ENCODE data around the gene AURKAIP1. TPM values are rescaled to one million over a fixed set of nuclear protein-coding genes. Genes with fewer than 3 reads are reported as not detected.

Gene AURKAIP1
- total RNA-seq, 2 experiments from 2014 or later: 121 to 122 TPM

GRCh38 chr1:1343811-1344421 lies 31.1 kb downstream of the AURKAIP1 start:
- Mint-ChIP-seq H3K36me3 (ENCODE audit: low read depth) (peaks cover 16% of the 10 kb centered on the region), H3K9me3 (peaks cover 9% of the 10 kb centered on the region), H3K27ac (no peak overlapping the region), H3K27me3 (no peaks in the 10 kb centered on the region), H3K4me1 (peaks cover 27% of the 10 kb centered on the region), H3K4me3 (no peak overlapping the region)
- ChIA-PET POLR2A (interaction anchor here (0.8 kb wide), 1 partner anchor 19 kb away, joined by 3 read pairs; no protein-coding TSS in a partner anchor), CTCF (no interaction called here)
- DNase-seq: no peak

DNA sequence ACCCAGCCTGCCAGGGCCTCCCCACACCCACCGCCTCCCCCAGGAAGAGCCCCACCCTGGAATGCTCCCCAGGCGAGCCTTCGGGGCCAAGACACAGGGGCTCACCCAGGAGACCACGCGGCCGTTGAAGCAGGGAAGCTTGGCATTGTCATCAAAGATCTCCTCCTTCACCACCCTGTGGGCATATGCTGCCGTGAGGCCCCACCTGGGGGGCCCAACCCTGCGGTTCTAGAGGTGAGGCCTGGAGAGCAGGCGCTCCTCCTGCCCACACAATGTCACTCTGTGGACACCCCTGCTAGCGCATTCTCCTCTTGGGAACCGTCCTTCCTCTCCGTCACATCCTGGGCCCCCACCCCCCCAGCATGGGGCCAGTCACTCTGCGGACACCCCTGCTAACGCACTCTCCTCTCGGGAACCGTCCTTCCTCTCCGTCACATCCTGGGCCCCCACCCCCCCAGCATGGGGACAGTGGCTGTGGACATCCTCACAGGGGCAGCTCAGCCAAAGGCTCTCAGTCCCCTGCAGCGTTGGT lies 32.4 kb downstream of the AURKAIP1 start:
- Mint-ChIP-seq H3K4me3 (no peak overlapping the region), H3K27me3 (no peaks in the 10 kb centered on the region), H3K9me3 (peaks cover 9% of the 10 kb centered on the region), H3K36me3 (ENCODE audit: low read depth) (peaks cover 20% of the 10 kb centered on the region), H3K27ac (no peak overlapping the region), H3K4me1 (peaks cover 21% of the 10 kb centered on the region)
- CTCF ChIA-PET: no interaction called here
- POLR2A ChIA-PET: interaction anchor here (0.8 kb wide), 1 partner anchor 17 kb away, joined by 3 read pairs; no protein-coding TSS in a partner anchor
- DNase-seq: no peak

DNA sequence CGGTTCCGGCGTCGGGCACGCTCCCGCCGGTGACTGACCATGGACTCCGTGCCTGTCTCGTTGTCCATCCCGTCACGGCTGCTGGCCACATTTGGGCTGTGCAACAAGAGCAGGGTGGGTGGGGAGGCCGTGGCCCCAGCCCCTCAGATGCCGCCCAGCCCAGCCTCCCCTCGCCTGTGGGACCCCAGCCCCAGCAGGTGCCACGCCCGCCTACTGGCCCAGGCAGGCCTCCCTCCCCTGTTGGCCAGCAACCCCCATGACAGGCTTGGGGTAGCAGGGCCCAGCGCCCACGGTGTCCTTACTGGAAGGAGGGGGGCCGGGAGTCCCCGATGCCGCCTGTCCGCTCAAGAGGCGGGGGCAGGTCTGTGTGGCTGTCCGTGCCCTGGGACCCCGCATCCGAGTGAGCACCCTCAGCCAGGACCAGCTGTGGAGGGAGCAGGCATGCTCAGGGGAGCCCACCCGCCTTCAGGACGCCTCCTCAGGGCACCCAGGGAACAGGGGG lies 32.9 kb downstream of the AURKAIP1 start:
- ChIA-PET POLR2A (no interaction called here), CTCF (no interaction called here)
- H3K36me3 Mint-ChIP-seq (ENCODE audit: low read depth): peaks cover 20% of the 10 kb centered on the region
- H3K4me1 Mint-ChIP-seq: peaks cover 15% of the 10 kb centered on the region
- H3K27me3 Mint-ChIP-seq: no peaks in the 10 kb centered on the region
- no peak for DNase-seq
- H3K27ac Mint-ChIP-seq: no peak overlapping the region
- peaks cover 9% of the 10 kb centered on the region for H3K9me3 Mint-ChIP-seq
- no peak overlapping the region for H3K4me3 Mint-ChIP-seq

- H3K36me3 Mint-ChIP-seq (ENCODE audit: low read depth): peaks cover 20% of the 10 kb centered on the region
Observed at GRCh38 chr1:1341549-1342021, 33.4 kb downstream of the AURKAIP1 start.

DNA sequence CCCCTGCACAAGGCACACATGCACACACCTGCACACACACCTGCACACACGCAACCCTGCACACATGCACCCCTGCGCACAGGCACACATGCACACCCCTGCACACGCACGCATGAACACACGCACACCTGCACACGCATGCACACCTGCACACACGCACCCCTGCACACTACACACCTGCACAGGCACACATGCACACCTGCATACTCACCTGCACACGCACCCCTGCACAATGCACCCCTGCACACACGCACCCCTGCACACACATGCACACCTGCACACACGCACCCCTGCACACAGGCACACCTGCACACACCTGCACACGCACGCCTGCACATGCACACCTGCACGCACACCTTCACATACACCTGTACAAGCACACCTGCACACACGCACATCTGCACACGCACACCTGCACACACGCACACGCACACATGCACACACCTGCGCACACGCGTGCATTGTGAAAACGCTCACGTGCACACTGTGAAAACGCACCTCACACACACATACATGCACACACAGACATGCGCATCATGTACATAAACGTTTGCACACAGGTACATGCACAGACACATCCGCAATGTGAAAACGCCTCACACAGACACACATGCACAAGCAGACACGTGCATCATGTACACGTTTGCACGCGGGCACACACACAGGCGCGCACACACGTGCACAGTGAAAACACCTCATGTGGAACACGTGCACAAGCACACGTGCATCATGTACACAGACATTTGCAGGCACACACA lies 34.0 kb downstream of the AURKAIP1 start:
- CTCF ChIA-PET: no interaction called here
- H3K9me3 Mint-ChIP-seq: peaks cover 9% of the 10 kb centered on the region
- no peak for DNase-seq
- no peak overlapping the region for H3K4me3 Mint-ChIP-seq
- H3K27ac Mint-ChIP-seq: no peak overlapping the region
- H3K36me3 Mint-ChIP-seq (ENCODE audit: low read depth): peaks cover 20% of the 10 kb centered on the region
- peaks cover 5% of the 10 kb centered on the region for H3K4me1 Mint-ChIP-seq
- POLR2A ChIA-PET: no interaction called here
- no peaks in the 10 kb centered on the region for H3K27me3 Mint-ChIP-seq

More at GRCh38 chr1:1341549-1342021, 33.4 kb downstream of the AURKAIP1 start:
- Mint-ChIP-seq H3K9me3 (peaks cover 9% of the 10 kb centered on the region), H3K4me1 (peaks cover 10% of the 10 kb centered on the region), H3K27ac (no peak overlapping the region), H3K27me3 (no peaks in the 10 kb centered on the region), H3K4me3 (no peak overlapping the region)
- POLR2A ChIA-PET: no interaction called here
- CTCF ChIA-PET: no interaction called here
- no peak for DNase-seq

GRCh38 chr1:1340185-1340584 lies 34.8 kb downstream of the AURKAIP1 start:
- ChIA-PET POLR2A (no interaction called here), CTCF (no interaction called here)
- Mint-ChIP-seq H3K27ac (no peak overlapping the region), H3K4me3 (no peak overlapping the region), H3K4me1 (peaks cover 5% of the 10 kb centered on the region), H3K9me3 (peaks cover 9% of the 10 kb centered on the region), H3K27me3 (no peaks in the 10 kb centered on the region), H3K36me3 (ENCODE audit: low read depth) (peaks cover 20% of the 10 kb centered on the region)
- DNase-seq: no peak

DNA sequence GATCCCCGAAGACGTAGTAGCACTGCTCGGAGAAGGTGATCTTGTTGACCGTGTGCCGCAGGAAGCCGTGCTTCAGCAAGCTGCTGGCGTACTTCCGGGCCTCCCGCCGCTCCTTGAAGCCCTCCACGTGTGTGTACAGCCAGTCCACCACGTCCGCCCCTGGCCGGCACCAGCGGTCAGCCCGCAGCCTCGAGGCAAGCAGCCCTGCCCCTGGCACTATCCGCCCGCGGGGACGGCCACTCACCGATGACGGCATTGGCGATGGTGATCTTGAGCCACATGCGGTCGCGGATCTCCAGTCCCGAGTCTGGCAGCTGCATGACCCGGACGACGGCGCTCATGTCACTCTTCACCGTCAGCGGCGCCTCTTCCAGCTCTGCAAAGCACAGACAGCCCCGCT lies 36.7 kb downstream of the AURKAIP1 start:
- CTCF ChIA-PET: no interaction called here
- Mint-ChIP-seq H3K4me3 (no peak overlapping the region), H3K4me1 (no peaks in the 10 kb centered on the region), H3K27me3 (no peaks in the 10 kb centered on the region), H3K9me3 (peaks cover 9% of the 10 kb centered on the region), H3K36me3 (ENCODE audit: low read depth) (peaks cover 20% of the 10 kb centered on the region), H3K27ac (no peak overlapping the region)
- DNase-seq: no peak
- POLR2A ChIA-PET: no interaction called here

- no peak overlapping the region for H3K27ac Mint-ChIP-seq
- H3K9me3 Mint-ChIP-seq: peaks cover 9% of the 10 kb centered on the region
Observed at GRCh38 chr1:1337793-1338147, 37.2 kb downstream of the AURKAIP1 start.

DNA sequence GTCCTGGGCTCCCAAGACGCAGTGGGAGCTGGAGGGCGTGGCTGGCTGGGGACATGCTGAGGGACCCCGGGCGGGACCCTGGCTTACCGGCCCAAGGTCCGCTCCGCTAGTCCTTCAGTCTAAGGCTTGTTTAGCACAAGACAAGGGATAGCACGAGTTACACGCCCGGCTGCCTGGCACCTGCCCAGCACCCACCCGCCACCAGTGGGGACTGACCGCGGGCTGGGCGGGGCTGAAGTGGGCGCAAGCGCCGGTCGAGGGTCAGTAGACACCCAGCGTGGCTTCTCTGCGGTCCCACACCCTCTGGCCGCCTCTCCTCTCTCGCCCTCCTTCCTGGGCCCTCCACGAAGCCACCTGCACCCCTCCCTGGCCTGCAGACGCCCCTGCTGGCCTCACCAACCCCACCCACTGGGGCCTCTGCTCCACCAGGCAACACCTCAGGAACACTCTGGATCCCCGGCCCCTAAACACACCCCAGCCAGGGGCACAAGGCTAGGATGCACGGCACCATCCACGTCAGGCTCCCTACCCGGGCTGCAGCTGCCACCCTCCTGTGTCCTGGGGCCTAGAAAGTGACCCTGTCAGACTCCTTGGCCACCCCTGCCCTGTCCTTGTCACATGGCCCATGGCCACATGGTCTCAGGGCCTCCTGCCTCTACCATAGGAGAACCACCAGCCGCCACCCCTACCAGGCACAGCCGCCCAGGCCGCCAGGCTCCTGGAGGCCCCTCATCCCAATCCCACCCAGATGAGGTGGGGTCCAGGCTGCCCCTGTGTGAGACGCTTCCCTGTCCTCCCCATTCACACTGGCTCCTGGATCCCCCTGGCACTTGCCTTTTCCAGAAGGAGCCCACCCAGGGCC lies 37.8 kb downstream of the AURKAIP1 start:
- POLR2A ChIA-PET: no interaction called here

More at GRCh38 chr1:1337793-1338147, 37.2 kb downstream of the AURKAIP1 start:
- H3K4me3 Mint-ChIP-seq: no peak overlapping the region
- no peak for DNase-seq
- no peaks in the 10 kb centered on the region for H3K27me3 Mint-ChIP-seq
- POLR2A ChIA-PET: no interaction called here
- CTCF ChIA-PET: no interaction called here
- H3K4me1 Mint-ChIP-seq: no peaks in the 10 kb centered on the region
- H3K36me3 Mint-ChIP-seq (ENCODE audit: low read depth): peaks cover 18% of the 10 kb centered on the region

DNA sequence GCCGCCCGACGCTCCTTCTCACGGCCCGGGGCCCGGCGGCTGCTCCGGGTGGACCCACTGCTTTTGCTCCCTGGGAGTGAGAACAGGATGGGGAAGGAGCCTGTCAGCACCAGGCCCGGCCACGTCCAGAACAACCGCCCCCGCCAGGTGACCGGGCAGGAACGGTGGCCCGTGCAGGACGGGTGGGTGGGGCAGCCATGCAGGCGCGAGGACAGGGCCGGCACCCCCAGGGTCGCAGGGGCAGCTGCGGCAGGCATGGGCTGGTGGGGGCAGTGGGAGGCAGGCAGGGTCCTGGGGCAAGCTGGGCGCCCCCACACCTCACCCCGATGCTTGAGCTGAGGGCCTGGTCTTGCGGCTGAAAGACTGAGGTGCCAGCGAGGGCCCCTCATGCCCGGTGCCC lies 38.6 kb downstream of the AURKAIP1 start:
- Mint-ChIP-seq H3K27ac (no peak overlapping the region), H3K4me3 (no peak overlapping the region), H3K27me3 (no peaks in the 10 kb centered on the region), H3K4me1 (no peaks in the 10 kb centered on the region), H3K36me3 (ENCODE audit: low read depth) (peaks cover 17% of the 10 kb centered on the region), H3K9me3 (peaks cover 9% of the 10 kb centered on the region)
- no peak for DNase-seq
- CTCF ChIA-PET: no interaction called here
- POLR2A ChIA-PET: no interaction called here

More for the DNA sequence above, 37.8 kb downstream of the AURKAIP1 start:
- CTCF ChIA-PET: no interaction called here
- Mint-ChIP-seq H3K9me3 (peaks cover 9% of the 10 kb centered on the region), H3K27ac (no peak overlapping the region), H3K36me3 (ENCODE audit: low read depth) (peaks cover 17% of the 10 kb centered on the region), H3K4me1 (no peaks in the 10 kb centered on the region), H3K4me3 (no peak overlapping the region), H3K27me3 (no peaks in the 10 kb centered on the region)
- DNase-seq: no peak

DNA sequence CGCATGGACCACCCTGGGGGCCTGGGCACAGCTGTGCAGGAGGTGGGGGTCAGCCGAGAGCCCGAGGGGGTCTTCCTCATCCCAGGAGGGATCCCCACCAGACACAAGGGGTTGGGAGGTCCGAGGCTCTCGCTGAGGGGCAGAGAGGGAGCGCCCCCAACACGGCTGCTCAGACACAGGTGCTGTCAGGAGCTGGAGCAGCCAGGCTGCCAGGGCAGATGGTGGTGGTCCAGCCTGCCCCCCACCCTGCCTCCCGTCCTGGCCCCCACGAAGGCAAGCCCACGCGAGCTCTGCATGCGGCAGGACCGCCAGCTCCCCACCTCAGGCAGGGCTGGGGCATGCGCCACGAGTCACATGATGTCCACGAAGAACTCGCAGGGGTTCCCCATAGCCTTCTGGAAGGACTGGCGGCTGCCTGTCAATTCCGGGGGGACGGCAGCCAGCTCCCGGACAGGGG lies 39.2 kb downstream of the AURKAIP1 start:
- no peaks in the 10 kb centered on the region for H3K27me3 Mint-ChIP-seq
- ChIA-PET POLR2A (interaction anchor here (2.0 kb wide), 1 partner anchor 10 kb away, joined by 5 read pairs; no protein-coding TSS in a partner anchor), CTCF (no interaction called here)
- peaks cover 11% of the 10 kb centered on the region for H3K36me3 Mint-ChIP-seq (ENCODE audit: low read depth)
- peaks cover 3% of the 10 kb centered on the region for H3K9me3 Mint-ChIP-seq
- no peaks in the 10 kb centered on the region for H3K4me1 Mint-ChIP-seq
- no peak for DNase-seq
- no peak overlapping the region for H3K27ac Mint-ChIP-seq
- H3K4me3 Mint-ChIP-seq: no peak overlapping the region

DNA sequence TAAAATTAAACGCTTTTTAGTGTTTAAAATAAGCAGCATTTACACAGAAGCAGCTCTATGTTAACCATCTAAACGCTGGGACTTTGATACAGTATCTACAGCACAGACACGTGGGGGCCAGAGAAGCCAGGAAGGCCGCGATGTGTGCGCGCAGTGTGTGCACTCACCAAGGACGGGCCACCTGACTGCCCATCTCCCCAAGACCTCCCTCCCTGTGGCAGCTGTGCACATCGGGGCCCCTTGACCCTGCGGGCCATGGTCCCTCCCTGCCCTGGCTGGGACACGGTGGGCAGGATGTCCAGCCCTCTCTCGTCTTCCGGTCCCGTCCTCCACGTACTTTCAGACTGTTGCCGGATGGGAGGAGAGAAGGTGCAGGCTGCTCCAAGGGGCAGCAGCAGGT lies 39.7 kb downstream of the AURKAIP1 start:
- no peak for DNase-seq
- Mint-ChIP-seq H3K4me3 (no peak overlapping the region), H3K4me1 (no peaks in the 10 kb centered on the region), H3K27me3 (no peaks in the 10 kb centered on the region), H3K9me3 (no peaks in the 10 kb centered on the region), H3K27ac (no peak overlapping the region), H3K36me3 (ENCODE audit: low read depth) (peaks cover 6% of the 10 kb centered on the region)
- POLR2A ChIA-PET: interaction anchor here (2.0 kb wide), 1 partner anchor 10 kb away, joined by 5 read pairs; no protein-coding TSS in a partner anchor
- CTCF ChIA-PET: no interaction called here

- peaks cover 6% of the 10 kb centered on the region for H3K36me3 Mint-ChIP-seq (ENCODE audit: low read depth)
- POLR2A ChIA-PET: interaction anchor here (1.5 to 2.0 kb wide), 2 partner anchors 9 to 13 kb away, joined by 5 to 6 read pairs; no protein-coding TSS in a partner anchor
- no peak overlapping the region for H3K4me3 Mint-ChIP-seq
- H3K27ac Mint-ChIP-seq: no peak overlapping the region
- no peaks in the 10 kb centered on the region for H3K27me3 Mint-ChIP-seq
- CTCF ChIA-PET: no interaction called here
- DNase-seq: no peak
- no peaks in the 10 kb centered on the region for H3K4me1 Mint-ChIP-seq
- H3K9me3 Mint-ChIP-seq: no peaks in the 10 kb centered on the region
Observed at GRCh38 chr1:1334835-1335234, 40.2 kb downstream of the AURKAIP1 start.
